Duodenal mucosa (tissue), 2 donors: ENCODE measurements around the gene TBCCD1.
A peak's percentile ranks its signal among the peaks of the same experiment; 100 is the strongest.

Source experiments
- H3K27ac ChIP-seq: one replicate; pipeline ENCODE4 v1.7.0; 2013; ENCODE audit warnings: low read depth, low read length
- H3K27me3 ChIP-seq, 2 donors: one replicate each; pipeline ENCODE4 v1.7.0; 2013; ENCODE audit warnings: low read length in 2 of 2, control low read depth in 1 of 2; ENCODE audit not compliant: insufficient read depth in 2 of 2, control insufficient read depth in 1 of 2
- H3K36me3 ChIP-seq, 2 donors: one replicate each; pipeline ENCODE4 v1.7.0; 2013; ENCODE audit warnings: low read length in 2 of 2, control low read depth in 1 of 2; ENCODE audit not compliant: insufficient read depth in 2 of 2, control insufficient read depth in 1 of 2
- H3K4me1 ChIP-seq, 2 donors: one replicate each; pipeline ENCODE4 v1.7.0; 2013; ENCODE audit warnings: low read length in 2 of 2, control low read depth in 1 of 2; ENCODE audit not compliant: insufficient read depth in 2 of 2, control insufficient read depth in 1 of 2
- H3K4me3 ChIP-seq, 2 donors: one replicate each; pipeline ENCODE4 v1.7.0; 2013; ENCODE audit warnings: low read length in 2 of 2, low read depth in 1 of 2
- H3K9ac ChIP-seq, 2 donors: one replicate each; pipeline ENCODE4 v1.7.0; 2013; ENCODE audit warnings: low read length in 2 of 2, low read depth in 1 of 2
- H3K9me3 ChIP-seq, 2 donors: one replicate each; pipeline ENCODE4 v1.7.0; 2013; ENCODE audit warnings: low read length in 2 of 2, control low read depth in 1 of 2; ENCODE audit not compliant: control insufficient read depth in 1 of 2

TBCCD1 gene

DNA sequence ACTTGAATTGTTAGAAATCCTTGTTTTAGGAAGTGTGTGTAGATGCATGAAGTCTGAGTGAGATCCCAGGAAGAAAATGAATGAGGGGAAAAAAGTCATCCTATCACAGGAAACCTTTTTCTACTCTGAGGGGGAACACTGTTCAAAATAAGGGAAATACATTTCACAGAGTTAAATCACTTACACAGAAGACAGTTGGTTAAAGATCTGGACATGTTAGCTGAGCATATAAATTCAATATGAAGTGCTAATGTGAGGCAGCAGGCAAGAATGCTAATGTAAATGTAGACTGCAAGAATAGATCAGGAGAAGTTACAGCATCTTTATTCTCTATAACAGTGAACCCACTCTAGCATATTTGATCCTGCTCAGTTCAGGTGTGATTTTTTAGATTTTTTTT lies 2.6 kb downstream of the TBCCD1 start:
- Histone ChIP-seq H3K36me3 (peaks cover 0 to 3% of the 10 kb centered on the region in 2 donors), H3K27me3 (no peaks in the 10 kb centered on the region), H3K27ac (no peak overlapping the region), H3K9ac (no peak overlapping the region), H3K4me1 (peaks cover 19 to 23% of the 10 kb centered on the region in 2 donors), H3K4me3 (no peak overlapping the region), H3K9me3 (no peaks in the 10 kb centered on the region)

DNA sequence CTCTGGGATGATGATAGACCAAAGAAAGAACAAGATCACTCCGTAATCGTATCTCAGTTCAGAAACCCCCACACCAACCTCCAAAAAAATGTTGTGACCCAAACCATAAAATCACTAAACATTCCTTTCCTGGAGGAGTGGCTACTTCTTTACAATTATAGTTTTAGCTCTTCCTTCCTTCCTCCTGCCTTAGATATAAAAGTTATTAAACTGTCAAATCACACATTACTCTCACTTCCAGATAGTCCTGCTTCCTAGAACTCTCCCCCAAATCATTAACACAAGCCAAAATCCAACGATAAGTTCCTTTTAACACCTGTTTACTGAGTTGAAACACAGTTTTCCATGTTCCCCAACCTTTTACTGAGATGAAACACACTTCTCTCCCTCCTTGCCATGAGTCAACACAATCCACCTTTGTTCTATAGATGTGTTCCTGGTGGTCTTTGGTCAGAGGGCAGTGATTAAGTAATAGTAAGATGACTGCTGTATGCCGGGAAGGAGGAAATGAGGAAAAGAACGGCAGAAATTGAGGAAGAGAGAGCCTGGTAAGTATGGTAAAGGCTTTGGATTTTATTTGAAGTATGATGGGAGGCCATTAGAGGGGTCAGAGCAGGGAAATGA lies 14.6 kb downstream of the TBCCD1 start:
- Histone ChIP-seq H3K36me3 (peaks cover 20 to 54% of the 10 kb centered on the region in 2 donors), H3K4me3 (no peak overlapping the region), H3K9ac (no peak overlapping the region), H3K9me3 (no peaks in the 10 kb centered on the region), H3K4me1 (peaks cover 0 to 4% of the 10 kb centered on the region in 2 donors), H3K27ac (no peak overlapping the region), H3K27me3 (no peaks in the 10 kb centered on the region)

GRCh38 chr3:186551387-186551786 lies 15.8 kb downstream of the TBCCD1 start:
- Histone ChIP-seq H3K36me3 (peaks cover 20 to 46% of the 10 kb centered on the region in 2 donors), H3K9me3 (no peaks in the 10 kb centered on the region), H3K27ac (no peak overlapping the region), H3K4me3 (no peak overlapping the region), H3K27me3 (no peaks in the 10 kb centered on the region), H3K9ac (no peak overlapping the region), H3K4me1 (peaks cover 0 to 4% of the 10 kb centered on the region in 2 donors)

- no peak overlapping the region for H3K4me3 ChIP-seq
- H3K27me3 ChIP-seq: no peaks in the 10 kb centered on the region
- H3K9ac ChIP-seq: no peak overlapping the region
- peaks cover 0 to 4% of the 10 kb centered on the region in 2 donors for H3K4me1 ChIP-seq
- H3K9me3 ChIP-seq: no peaks in the 10 kb centered on the region
- peaks cover 9 to 36% of the 10 kb centered on the region in 2 donors for H3K36me3 ChIP-seq
- H3K27ac ChIP-seq: no peak overlapping the region
Measured at GRCh38 chr3:186549497-186549896, 17.6 kb downstream of the TBCCD1 start.

GRCh38 chr3:186544281-186544680 lies 22.9 kb downstream of the TBCCD1 start, which contains the start of gene CRYGS:
CRYGS (minus strand) TSS chr3:186544380; CDS start chr3:186544326, 54 bp downstream.
- no peak within 1 kb of the TSS for H3K4me3 ChIP-seq
- peaks cover 0 to 4% of the 10 kb centered on the region in 2 donors for H3K4me1 ChIP-seq
- H3K27ac ChIP-seq: no peak within 1 kb of the TSS
- no peaks in the 10 kb centered on the region for H3K27me3 ChIP-seq
- H3K9me3 ChIP-seq: no peaks in the 10 kb centered on the region
- no peak within 1 kb of the TSS for H3K9ac ChIP-seq
- H3K36me3 ChIP-seq: peaks cover 0 to 11% of the 10 kb centered on the region in 2 donors

- H3K27me3 ChIP-seq: no peaks in the 10 kb centered on the region
- H3K9me3 ChIP-seq: no peaks in the 10 kb centered on the region
- peaks cover 0 to 11% of the 10 kb centered on the region in 2 donors for H3K36me3 ChIP-seq
- H3K4me1 ChIP-seq: peaks cover 0 to 4% of the 10 kb centered on the region in 2 donors
- no peak overlapping the region for H3K9ac ChIP-seq
- H3K4me3 ChIP-seq: no peak overlapping the region
- no peak overlapping the region for H3K27ac ChIP-seq
Measured at GRCh38 chr3:186540835-186541226, 26.3 kb downstream of the TBCCD1 start.

- Histone ChIP-seq H3K4me1 (peaks cover 0 to 4% of the 10 kb centered on the region in 2 donors), H3K9ac (no peak overlapping the region), H3K36me3 (peaks cover 0 to 11% of the 10 kb centered on the region in 2 donors), H3K27ac (no peak overlapping the region), H3K9me3 (no peaks in the 10 kb centered on the region), H3K4me3 (peak overlapping the region in 1 of 2 donors; percentile 7), H3K27me3 (no peaks in the 10 kb centered on the region)
Measured at GRCh38 chr3:186540221-186540834, 26.8 kb downstream of the TBCCD1 start.

DNA sequence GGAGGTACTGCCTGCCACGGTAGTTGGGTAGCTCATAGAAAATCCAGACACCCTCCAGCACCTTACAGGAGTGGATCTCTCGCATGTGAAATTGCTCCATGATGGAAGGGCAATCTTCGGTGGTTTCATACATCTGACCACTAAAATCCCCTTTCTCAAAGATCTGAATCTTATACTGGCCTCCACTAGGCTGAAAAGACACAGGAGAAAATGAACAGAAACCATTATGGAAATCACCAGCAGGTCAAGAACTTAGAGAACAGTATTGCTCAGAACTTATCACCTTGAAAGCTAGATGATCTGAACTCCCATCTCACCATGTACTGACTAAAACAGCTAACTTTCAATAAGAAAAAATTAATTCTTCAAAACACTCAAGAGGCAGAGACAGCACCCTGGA lies 28.4 kb downstream of the TBCCD1 start:
- Histone ChIP-seq H3K27me3 (no peaks in the 10 kb centered on the region), H3K9ac (no peak overlapping the region), H3K36me3 (peaks cover 0 to 7% of the 10 kb centered on the region in 2 donors), H3K4me1 (peaks cover 0 to 4% of the 10 kb centered on the region in 2 donors), H3K27ac (no peak overlapping the region), H3K4me3 (no peak overlapping the region), H3K9me3 (no peaks in the 10 kb centered on the region)

DNA sequence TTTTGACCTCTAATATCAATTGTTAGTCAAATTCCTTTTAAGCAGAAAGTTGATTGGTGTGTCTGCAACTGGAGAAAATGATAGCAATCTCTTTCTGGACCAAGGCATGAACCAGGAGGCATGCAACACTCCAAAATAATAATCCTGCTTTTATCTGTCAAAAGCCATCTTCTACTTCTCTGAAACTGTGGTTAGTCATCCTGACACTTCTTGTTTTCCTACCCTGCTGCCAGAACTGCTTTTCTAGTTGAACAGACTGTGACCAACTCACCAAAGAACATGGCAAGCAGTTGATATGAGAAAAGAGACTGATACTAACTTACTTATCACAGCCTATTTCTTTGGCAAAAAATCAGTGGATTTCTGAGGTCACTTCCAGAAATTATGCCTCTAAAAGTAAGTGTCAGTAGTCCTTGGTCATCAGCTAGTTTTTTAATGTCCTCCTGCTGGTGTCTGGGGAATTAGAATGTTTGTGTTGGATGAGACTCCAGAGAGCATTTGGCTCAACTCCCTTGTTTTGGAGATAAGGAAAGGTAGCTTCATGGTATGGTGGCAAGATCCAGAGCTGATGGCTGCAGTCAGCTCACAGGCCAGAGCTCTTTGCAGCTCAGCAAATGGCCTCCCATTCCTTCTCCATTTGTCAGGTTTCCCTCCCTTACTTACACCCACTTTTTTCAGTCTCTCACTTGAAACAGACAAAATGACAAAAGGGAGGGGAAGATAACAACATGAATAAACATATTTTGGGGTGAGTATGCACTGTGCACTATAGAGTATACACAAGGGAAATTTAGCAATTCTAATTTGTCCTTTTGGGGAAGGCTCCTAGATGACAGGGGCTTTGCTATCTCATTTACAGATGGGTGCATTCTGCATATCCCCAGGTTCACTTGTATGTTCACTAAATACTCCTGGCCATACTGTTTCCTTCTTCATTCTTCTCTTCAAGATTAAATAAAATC lies 30.0 kb downstream of the TBCCD1 start:
- H3K27me3 ChIP-seq: no peaks in the 10 kb centered on the region
- no peak overlapping the region for H3K27ac ChIP-seq
- H3K4me1 ChIP-seq: peaks cover 0 to 4% of the 10 kb centered on the region in 2 donors
- no peak overlapping the region for H3K9ac ChIP-seq
- no peaks in the 10 kb centered on the region for H3K9me3 ChIP-seq
- H3K4me3 ChIP-seq: no peak overlapping the region
- H3K36me3 ChIP-seq: peaks cover 0 to 5% of the 10 kb centered on the region in 2 donors
